GM21528 (cell line): ENCODE measurements around the gene PEX26.

Experiments
- ATAC-seq: cut with Tn5 transposase; IDR thresholded peaks from one replicate; pipeline ENCODE4 v1.9.1; 2021; ENCODE audit warnings: mild to moderate bottlenecking, moderate library complexity; ENCODE audit not compliant: unreplicated experiment, low FRiP score

PEX26 gene

DNA sequence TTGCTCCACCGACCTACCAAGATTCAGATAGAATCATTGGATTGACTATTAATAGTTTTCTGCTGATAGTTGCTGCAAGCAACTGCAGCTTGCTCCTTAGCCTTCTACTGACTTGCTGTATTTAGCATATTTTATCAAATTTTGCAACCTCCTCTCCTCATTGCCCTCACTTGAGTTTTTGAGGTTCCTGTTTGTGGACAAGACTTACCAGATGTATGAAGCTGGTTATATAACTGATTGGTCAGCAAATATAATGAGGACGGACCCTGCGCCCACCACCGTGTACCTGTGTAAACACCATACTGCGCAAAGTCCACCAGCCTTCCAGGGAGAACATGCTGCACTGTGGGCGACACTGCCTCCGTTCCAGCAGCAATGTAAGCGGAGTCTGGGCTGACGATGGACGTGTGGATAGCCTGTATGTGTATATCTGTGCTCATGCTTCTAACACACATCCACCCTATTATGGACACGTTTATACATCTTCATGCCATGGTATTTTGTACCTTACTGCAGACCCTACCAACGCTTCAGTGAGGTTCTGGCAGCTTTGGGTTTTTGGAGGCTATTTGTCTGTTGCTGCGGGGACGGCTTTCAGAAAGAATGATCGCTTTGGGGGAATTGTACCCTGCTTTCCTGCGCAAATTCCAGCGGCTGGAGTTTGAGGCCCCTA is 70.6 kb downstream of the PEX26 start:
- no peak for ATAC-seq

DNA sequence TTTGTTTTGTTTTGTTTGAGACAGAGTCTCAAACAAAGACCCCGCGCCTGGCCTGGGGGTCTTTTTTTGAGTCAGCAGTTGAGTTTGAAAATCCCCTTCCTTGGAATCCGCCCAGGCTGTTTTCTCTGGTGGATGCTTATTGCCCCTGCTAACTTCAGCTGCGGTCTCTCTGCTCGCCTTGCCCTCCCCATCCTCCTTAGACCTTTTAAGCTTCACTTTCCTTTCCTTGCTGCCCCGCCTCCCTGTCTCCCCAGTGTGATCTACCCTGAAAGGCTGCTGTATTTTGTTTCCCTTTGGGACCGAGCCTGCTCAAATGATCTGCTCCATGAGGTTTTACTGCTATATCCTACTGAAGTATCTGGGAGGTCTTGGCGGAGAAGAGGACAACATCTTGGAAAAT is 74.7 kb downstream of the PEX26 start:
- ATAC-seq: no peak

DNA sequence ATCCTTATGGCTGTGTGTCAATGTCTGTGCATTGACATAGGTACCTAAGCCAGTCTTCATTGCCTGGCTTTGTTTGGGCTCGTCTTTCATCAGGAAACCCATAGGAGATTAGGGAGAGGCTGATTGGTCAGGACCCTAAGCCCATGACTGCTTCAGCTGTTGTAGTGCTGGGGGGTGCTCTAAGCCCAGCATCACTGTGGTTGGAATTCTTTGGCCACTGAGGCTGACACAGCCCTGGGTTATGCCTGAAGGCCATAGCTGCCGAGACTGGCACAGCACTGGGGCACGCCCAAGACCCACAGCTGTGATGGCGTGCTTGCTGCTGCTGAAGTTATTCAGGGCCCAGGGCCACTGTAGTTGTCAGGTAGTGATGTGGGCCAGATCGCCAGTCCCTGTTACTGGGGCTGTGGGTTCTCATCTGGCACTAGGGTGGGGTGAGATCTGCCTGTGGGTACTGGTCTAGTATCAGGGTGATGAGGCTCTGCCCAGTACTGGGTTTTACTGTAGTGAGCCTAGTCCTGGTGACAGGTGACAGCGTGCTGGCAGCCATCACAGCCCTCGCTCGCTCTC is 77.1 kb downstream of the PEX26 start:
- ATAC-seq: no peak
